BLaER1 (cell line): Measurements from ENCODE around the gene PXT1.
"Not testable (repeated sequence)": the region's sequence is repeated elsewhere in the genome, so short reads cannot be mapped to it uniquely, and the experiment has no call there.

Source experiments
- H3K27ac ChIP-seq: shearing (Covaris generic); formaldehyde crosslinking; 2 replicates; pipeline ENCODE4 v1.8.1; 2022
- H3K27me3 ChIP-seq: shearing (Covaris generic); formaldehyde crosslinking; 2 replicates; pipeline ENCODE4 v1.8.1; 2022
- H3K36me3 ChIP-seq: shearing (Covaris generic); formaldehyde crosslinking; 2 replicates; pipeline ENCODE4 v1.8.1; 2022
- H3K4me1 ChIP-seq: shearing (Covaris generic); formaldehyde crosslinking; 2 replicates; pipeline ENCODE4 v1.8.1; 2022
- H3K4me2 ChIP-seq: shearing (Covaris generic); formaldehyde crosslinking; 2 replicates; pipeline ENCODE4 v1.8.1; 2022
- H3K4me3 ChIP-seq: shearing (Covaris generic); formaldehyde crosslinking; 2 replicates; pipeline ENCODE4 v1.8.1; 2022
- H3K9ac ChIP-seq: shearing (Covaris generic); formaldehyde crosslinking; 2 replicates; pipeline ENCODE4 v1.8.1; 2022
- H3K9me3 ChIP-seq: shearing (Covaris generic); formaldehyde crosslinking; 2 replicates; pipeline ENCODE4 v1.8.1; 2022
- H4K20me1 ChIP-seq: shearing (Covaris generic); formaldehyde crosslinking; 2 replicates; pipeline ENCODE4 v1.8.1; 2022
- Cebpa-rat ChIP-seq: shearing (Covaris generic); IDR thresholded peaks from 2 replicates; pipeline ENCODE4 v1.8.1; 2022

PXT1 gene, protein sequence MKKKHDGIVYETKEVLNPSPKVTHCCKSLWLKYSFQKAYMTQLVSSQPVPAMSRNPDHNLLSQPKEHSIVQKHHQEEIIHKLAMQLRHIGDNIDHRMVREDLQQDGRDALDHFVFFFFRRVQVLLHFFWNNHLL

DNA sequence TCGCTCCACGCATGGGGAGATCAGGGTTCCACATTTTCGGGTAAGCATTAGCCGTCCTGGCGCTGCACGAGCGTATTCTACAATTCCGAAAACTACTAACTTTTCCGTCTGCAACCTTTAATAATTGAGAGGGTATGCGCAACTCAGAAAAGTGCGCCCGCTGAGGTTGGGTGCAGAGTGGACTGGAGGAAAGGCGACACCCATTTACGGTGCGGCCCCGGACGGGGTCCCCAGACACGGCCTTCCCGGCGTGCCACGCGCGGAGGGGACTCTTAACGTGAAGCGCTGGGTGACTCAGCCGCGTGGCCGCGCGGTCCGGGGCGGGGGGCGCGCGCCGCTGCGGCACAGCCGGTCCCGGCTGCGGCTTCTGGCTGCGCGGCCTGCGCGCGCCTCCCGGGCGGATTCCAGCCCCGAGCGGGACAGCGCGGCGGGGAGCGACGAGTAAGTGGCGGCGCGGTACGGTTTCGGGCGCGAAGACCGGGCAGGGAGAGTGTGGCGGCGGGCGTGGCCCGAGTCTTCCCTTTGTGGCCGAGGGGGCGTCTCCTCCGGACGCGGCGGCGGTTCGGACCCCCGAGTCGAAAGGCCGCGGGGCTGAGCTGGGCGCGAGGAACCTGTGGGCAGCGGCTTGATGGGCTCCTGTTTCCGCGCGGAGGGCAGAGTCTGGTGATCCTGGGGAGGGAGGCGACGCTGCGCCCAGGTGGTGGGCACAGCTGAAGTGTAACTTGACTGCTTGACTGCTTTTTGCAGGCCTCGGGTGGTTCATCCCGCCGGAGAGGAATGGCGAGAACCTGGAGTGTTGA is at the start of gene PXT1, which contains the start of gene KCTD20:
Gene PXT1 (minus strand): TSS at position 184 of the 800 bp plus-strand sequence. CDS start 16,772 bp downstream, outside the sequence.
Gene KCTD20 (plus strand): TSS at position 330 of the 800 bp plus-strand sequence. CDS start 27,098 bp downstream, outside the sequence.
- H3K9me3 ChIP-seq = peaks cover 11% of the 10 kb centered on the region
- peaks cover 19% of the 10 kb centered on the region for H3K36me3 ChIP-seq
- peak within 1 kb of the TSS; percentile 88 for H3K9ac ChIP-seq
- peak within 1 kb of the TSS; percentile 89 for H3K4me2 ChIP-seq
- no peaks in the 10 kb centered on the region for H3K27me3 ChIP-seq
- H3K4me1 ChIP-seq = peaks cover 39% of the 10 kb centered on the region
- peak within 1 kb of the TSS; percentile 80 for H3K4me3 ChIP-seq
- no peak for TF ChIP-seq Cebpa-rat
- H3K27ac ChIP-seq = peak within 1 kb of the TSS; percentile 94
- H4K20me1 ChIP-seq = peaks cover 39% of the 10 kb centered on the region

DNA sequence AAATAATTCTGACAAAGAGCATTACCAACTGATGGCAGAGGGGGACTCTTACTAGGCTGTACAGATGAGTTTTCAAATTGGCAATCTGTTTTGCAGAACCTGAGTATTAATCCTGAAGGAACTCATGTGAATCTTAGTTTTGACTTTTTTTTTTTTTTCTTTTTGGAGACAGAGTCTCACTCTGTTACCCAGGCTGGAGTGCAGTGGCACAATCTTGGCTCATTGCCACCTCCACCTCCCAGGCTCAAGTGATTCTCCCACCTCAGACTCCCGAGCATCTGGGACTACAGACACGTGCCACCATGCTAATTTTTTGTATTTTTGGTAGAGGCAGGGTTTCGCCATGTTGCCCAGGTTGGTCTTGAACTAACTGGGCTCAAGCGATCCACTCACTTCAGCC is 49.4 kb upstream of the PXT1 start:
- Histone ChIP-seq H3K4me3 (no peak overlapping the region), H4K20me1 (peaks cover 89% of the 10 kb centered on the region), H3K27ac (no peak overlapping the region), H3K4me2 (no peak overlapping the region), H3K36me3 (peaks cover 100% of the 10 kb centered on the region), H3K9me3 (no peaks in the 10 kb centered on the region), H3K9ac (no peak overlapping the region), H3K4me1 (no peaks in the 10 kb centered on the region), H3K27me3 (no peaks in the 10 kb centered on the region)
- no peak for TF ChIP-seq Cebpa-rat

DNA sequence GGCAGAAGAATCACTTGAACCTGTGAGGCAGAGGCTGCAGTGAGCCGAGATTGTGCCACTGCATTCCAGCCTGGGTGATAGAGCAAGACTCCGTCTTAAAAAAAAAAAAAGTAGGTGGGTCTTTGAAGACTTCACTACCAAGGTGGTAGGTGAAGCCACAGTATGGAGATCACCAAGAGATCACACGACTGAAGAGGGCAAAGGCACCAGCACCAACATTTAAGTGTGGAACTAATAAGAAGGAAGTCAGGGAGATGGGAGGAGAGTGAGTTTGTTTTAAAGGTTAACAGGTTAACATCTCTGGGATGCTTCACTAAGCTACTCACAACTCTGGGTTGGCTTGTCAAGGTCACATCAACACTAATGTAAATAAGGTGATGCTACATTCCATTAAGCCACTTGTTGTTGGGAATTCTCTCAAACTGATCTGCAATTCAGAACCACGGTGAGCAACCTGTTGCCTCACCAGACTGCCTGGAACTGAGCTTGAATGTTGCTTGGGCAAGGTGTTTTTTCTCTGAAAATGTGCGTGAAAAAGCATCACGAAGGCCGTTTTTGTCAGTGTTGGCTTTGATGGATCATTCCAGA is 48.8 kb upstream of the PXT1 start:
- Histone ChIP-seq H3K4me1 (no peaks in the 10 kb centered on the region), H4K20me1 (peaks cover 88% of the 10 kb centered on the region), H3K27me3 (no peaks in the 10 kb centered on the region), H3K4me2 (no peak overlapping the region), H3K4me3 (no peak overlapping the region), H3K27ac (no peak overlapping the region), H3K9me3 (no peaks in the 10 kb centered on the region), H3K36me3 (peaks cover 100% of the 10 kb centered on the region), H3K9ac (no peak overlapping the region)
- TF ChIP-seq Cebpa-rat = no peak

DNA sequence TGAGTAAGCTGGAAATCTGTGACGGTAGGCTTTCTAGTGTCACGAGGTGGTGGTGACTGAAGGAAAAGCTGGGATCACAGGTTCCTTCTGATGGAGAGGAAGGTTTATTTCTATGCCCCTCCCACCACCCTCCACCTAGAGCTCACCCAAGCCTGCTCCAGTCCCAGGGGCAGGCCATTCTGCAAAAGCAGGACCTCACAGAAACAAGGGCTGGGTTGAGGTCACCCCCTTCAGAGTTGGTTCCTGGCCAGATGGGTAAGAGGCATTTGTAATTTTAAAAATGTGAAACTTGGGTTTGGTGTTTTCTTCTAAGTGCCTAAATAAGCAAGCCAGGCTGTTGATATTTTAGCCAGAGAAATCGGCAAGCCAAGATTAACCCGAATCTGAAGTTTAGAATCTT is 46.8 kb upstream of the PXT1 start:
- peaks cover 69% of the 10 kb centered on the region for H4K20me1 ChIP-seq
- H3K27me3 ChIP-seq = no peaks in the 10 kb centered on the region
- no peaks in the 10 kb centered on the region for H3K9me3 ChIP-seq
- H3K4me3 ChIP-seq = no peak overlapping the region
- TF ChIP-seq Cebpa-rat = no peak
- peaks cover 100% of the 10 kb centered on the region for H3K36me3 ChIP-seq
- no peak overlapping the region for H3K27ac ChIP-seq
- no peak overlapping the region for H3K9ac ChIP-seq
- H3K4me1 ChIP-seq = peaks cover 6% of the 10 kb centered on the region; the same call in 1 of the 2 replicates
- no peak overlapping the region for H3K4me2 ChIP-seq

DNA sequence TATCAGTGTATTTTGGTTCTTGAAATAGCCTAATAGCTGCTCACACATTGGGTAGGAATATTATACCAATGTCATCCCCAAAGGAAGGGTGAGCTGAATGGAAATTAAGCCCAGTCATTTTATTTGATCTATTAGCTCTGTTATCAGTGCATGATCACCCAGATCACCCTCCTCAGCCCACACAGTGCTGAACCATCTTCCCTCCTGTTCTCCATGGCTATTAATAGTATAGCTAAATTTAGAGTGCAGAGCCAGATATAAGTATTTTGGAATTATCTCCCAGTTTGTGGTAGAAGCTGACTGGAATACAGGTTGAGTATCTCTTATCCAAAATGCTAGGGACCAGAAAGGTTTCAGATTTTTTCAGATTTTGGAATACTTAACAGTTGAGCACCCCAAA is 45.6 kb upstream of the PXT1 start:
- H3K4me1 ChIP-seq = peaks cover 6% of the 10 kb centered on the region; the same call in 1 of the 2 replicates
- H3K4me2 ChIP-seq = no peak overlapping the region
- TF ChIP-seq Cebpa-rat = no peak
- H3K27ac ChIP-seq = no peak overlapping the region
- no peaks in the 10 kb centered on the region for H3K27me3 ChIP-seq
- H4K20me1 ChIP-seq = peaks cover 57% of the 10 kb centered on the region
- H3K9ac ChIP-seq = no peak overlapping the region
- H3K9me3 ChIP-seq = no peaks in the 10 kb centered on the region
- H3K36me3 ChIP-seq = peaks cover 91% of the 10 kb centered on the region
- no peak overlapping the region for H3K4me3 ChIP-seq

DNA sequence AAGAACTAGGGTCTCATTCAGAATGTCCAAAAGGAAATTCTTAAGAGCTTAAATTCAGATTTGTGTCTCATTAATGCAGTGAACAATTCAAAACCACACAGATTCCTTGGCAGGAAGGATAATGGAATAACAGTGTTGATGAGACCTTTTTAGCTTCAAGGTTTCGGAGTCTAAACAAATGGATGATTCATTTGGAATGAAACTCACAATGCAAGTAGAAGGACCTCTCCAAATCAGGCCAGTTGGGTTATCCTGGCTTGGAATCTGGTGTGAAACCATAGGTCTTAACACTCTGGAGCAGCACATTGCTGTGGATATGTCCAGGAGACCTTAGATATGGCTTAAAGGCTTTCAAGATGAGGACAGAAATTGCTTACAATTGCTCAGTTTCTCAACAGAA is 45.0 kb upstream of the PXT1 start:
- Histone ChIP-seq H3K4me3 (no peak overlapping the region), H3K4me2 (no peak overlapping the region), H3K36me3 (peaks cover 91% of the 10 kb centered on the region), H3K9me3 (no peaks in the 10 kb centered on the region), H3K9ac (no peak overlapping the region), H4K20me1 (peaks cover 52% of the 10 kb centered on the region), H3K27ac (no peak overlapping the region), H3K4me1 (peaks cover 6% of the 10 kb centered on the region; the same call in 1 of the 2 replicates), H3K27me3 (no peaks in the 10 kb centered on the region)
- TF ChIP-seq Cebpa-rat = no peak

DNA sequence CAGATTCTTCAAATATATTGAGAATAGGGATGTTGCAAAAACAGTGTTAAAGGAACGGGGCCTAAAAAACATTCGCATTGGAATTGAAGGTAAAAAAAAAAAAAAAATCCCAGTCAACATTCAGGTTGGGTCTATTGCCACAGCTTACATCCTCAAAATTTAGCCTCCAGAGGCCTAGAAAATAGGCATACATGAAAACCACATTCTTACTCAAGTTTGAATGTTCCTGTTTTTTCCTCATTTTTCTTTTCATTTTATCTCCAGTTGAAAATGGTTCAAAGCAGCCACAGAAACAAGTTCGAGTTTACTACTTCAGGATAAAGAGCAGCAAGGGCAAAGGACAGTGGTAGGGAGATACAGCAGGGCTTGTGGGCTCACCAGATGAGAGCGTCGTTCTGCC is 42.1 kb upstream of the PXT1 start:
- TF ChIP-seq Cebpa-rat = no peak
- Histone ChIP-seq H3K4me3 (no peak overlapping the region), H3K9ac (no peak overlapping the region), H3K4me1 (peaks cover 25% of the 10 kb centered on the region), H3K4me2 (no peak overlapping the region), H3K27ac (no peak overlapping the region), H3K9me3 (no peaks in the 10 kb centered on the region), H4K20me1 (peaks cover 24% of the 10 kb centered on the region), H3K27me3 (no peaks in the 10 kb centered on the region), H3K36me3 (peaks cover 86% of the 10 kb centered on the region)

DNA sequence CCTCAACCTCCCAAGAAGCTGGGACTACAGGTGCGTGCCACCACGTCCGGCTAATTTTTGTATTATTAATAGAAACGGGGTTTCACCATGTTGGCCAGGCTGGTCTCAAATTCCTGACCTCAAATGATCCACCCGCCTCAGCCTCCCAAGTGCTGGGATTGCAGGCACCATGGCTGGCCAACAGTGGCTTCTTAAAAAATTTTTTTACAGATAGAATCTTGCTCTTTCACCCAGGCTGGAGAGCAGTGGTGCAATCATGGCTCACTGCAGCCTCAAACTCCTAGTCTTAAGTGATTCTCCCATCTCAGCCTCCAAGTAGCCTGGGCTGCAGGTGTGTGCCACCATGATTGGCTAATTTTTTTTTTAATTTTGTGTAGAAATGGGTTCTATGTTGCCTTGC is 40.7 kb upstream of the PXT1 start:
- H3K4me3 ChIP-seq, H4K20me1 ChIP-seq, H3K27ac ChIP-seq, H3K4me2 ChIP-seq, H3K9me3 ChIP-seq, H3K9ac ChIP-seq, H3K27me3 ChIP-seq: not testable (repeated sequence)
- peaks cover 77% of the 10 kb centered on the region for H3K36me3 ChIP-seq
- H3K4me1 ChIP-seq = peaks cover 39% of the 10 kb centered on the region

DNA sequence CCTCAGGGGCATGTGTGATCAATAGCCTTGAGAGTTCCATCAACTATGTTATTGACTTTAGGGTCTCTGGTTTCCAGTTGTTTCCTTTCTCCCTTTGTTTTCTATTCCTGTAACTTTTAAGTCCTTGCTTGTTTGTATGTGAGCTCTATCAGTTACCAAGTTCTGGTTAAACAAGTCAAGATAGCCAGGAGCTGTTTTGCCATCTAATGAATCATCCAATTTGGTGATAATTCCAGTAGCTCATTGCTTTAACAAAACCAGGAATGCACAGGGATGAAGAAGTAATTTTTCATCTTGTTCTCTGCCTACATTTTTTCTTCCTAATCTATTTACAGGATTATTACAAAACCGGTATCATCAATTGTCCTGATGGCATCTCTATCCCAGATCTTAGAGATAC is 36.6 kb upstream of the PXT1 start:
- peak overlapping the region; percentile 50; the same call in 1 of the 2 replicates for H3K9ac ChIP-seq
- TF ChIP-seq Cebpa-rat = no peak
- H3K9me3 ChIP-seq = no peaks in the 10 kb centered on the region
- H3K27me3 ChIP-seq = no peaks in the 10 kb centered on the region
- H4K20me1 ChIP-seq = no peaks in the 10 kb centered on the region
- H3K27ac ChIP-seq = peak overlapping the region; percentile 82
- H3K4me1 ChIP-seq = peaks cover 73% of the 10 kb centered on the region
- H3K4me2 ChIP-seq = peak overlapping the region; percentile 69
- peaks cover 56% of the 10 kb centered on the region for H3K36me3 ChIP-seq
- H3K4me3 ChIP-seq = peak overlapping the region; percentile 28; the same call in 1 of the 2 replicates

DNA sequence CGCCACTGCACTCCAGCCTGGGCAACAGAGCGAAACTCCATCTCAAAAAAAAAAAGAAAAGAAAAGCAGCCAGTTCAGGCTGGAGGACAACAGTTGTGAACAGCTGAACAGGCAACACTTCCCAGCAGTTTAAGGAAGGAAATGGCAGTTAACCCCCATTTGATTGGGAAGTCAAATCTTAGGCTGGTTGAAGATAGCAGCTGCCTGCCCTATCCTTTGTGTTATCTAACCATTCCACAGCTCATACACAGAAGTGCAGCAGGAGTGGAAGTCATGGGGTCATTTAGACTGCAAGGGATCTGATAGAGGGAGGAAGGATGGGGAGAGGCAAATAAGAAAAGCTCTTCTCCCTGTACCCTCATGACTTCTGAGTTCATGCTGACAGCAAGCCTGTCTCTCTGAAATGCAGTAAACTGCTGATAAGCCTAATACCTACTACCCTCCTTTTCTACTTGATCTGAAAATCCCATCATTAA is 35.4 kb upstream of the PXT1 start:
- peaks cover 80% of the 10 kb centered on the region for H3K4me1 ChIP-seq
- H3K4me3 ChIP-seq = peak overlapping the region; percentile 38
- H4K20me1 ChIP-seq = no peaks in the 10 kb centered on the region
- H3K4me2 ChIP-seq = peak overlapping the region; percentile 69
- H3K9me3 ChIP-seq = no peaks in the 10 kb centered on the region
- peak overlapping the region; percentile 50 for H3K9ac ChIP-seq
- peak overlapping the region; percentile 82 for H3K27ac ChIP-seq
- no peak for TF ChIP-seq Cebpa-rat
- no peaks in the 10 kb centered on the region for H3K27me3 ChIP-seq
- H3K36me3 ChIP-seq = peaks cover 59% of the 10 kb centered on the region
